ENCODE data around the gene OR6C4. TPM values are rescaled to one million over a fixed set of nuclear protein-coding genes. Genes with fewer than 3 reads are reported as not detected.
"Not testable (repeated sequence)": the region's sequence is repeated elsewhere in the genome, so short reads cannot be mapped to it uniquely, and the experiment has no call there.

Gene OR6C4
- not detected in 2 replicates for total RNA-seq

- DNase-seq (ENCODE audit: low read depth in 2 of 2) = no peak
Observed at GRCh38 chr12:55549302-55549701, at the start of gene OR6C4. TSS of gene OR6C4 (plus strand) at chr12:55549602. CDS start at chr12:55551227, 1,625 bp downstream.

- no peak for DNase-seq (ENCODE audit: low read depth in 2 of 2)
Observed at GRCh38 chr12:55499810-55500252, 49.6 kb upstream of the OR6C4 start.

GRCh38 chr12:55501601-55502000 is 47.8 kb upstream of the OR6C4 start:
- no peak for DNase-seq (ENCODE audit: low read depth in 2 of 2)

- no peak for DNase-seq (ENCODE audit: low read depth in 2 of 2)
Observed at GRCh38 chr12:55515696-55516095, 33.7 kb upstream of the OR6C4 start.

DNA sequence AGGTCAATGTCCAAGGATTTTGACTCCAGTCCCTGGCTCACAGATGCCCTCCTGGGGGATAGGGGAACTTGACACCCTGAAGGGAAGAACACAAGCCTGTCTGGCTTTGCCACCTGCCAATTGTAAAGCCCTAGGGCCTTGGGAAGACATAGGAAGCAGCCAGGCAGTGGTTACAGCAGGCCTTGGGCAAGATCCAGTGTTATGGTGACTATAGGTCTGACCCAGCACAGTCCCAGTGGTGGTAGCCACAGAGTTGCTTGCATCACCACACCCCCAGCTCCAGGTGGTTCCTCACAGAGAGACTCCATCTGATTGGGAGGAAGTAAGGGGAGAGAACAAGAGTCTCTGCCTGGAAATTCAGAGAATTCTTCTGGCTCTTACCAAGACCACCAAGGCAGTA is 33.0 kb upstream of the OR6C4 start:
- no peak for DNase-seq (ENCODE audit: low read depth in 2 of 2)

GRCh38 chr12:55548235-55548634 is 1.2 kb upstream of the OR6C4 start:
- not testable (repeated sequence) for DNase-seq (ENCODE audit: low read depth in 2 of 2)

- no peak for DNase-seq (ENCODE audit: low read depth in 2 of 2)
Observed at GRCh38 chr12:55548756-55549155, 646 bp upstream of the OR6C4 start.

GRCh38 chr12:55554296-55554695 is 4.9 kb downstream of the OR6C4 start:
- DNase-seq (ENCODE audit: low read depth in 2 of 2) = no peak

GRCh38 chr12:55570060-55570459 is 20.7 kb downstream of the OR6C4 start:
- DNase-seq (ENCODE audit: low read depth in 2 of 2) = not testable (repeated sequence)

DNA sequence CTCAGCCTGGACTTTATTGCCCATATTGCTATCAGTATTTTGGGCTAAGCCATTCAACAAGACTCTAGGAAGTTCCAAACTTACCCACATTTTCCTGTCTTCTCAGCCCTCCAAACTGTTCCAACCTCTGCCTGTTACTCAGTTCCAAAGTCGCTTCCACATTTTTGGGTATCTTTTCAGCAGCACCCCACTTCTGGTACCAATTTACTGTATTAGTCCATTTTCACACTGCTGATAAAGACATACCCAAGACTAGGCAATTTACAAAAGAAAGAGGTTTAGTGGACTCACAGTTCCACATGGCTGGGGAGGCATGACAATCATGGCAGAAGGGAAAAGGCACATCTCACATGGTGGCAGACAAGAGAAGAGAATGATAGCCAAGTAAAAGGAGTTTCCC is 21.3 kb downstream of the OR6C4 start:
- DNase-seq (ENCODE audit: low read depth in 2 of 2) = not testable (repeated sequence)

DNA sequence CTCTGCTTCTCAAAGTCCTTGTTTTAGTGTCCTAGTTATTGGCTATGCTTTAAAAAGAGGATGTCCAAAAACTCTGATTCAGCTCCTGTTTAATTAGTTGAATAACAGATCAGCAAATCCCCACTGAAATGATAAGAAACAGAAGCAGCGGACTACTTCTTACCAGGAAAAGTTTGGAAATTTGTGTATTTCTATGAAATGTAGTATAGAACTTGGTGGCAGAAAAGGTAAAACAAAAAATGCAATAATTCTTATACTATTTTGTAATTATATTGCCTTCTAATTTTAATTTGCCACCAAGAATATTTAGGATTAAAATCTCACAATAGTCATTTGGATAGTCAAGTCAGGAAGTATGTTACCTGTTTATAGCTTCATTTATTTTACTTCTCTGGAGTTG is 22.8 kb downstream of the OR6C4 start, which contains the start of gene OR2AP1:
OR2AP1 (plus strand) TSS at position 301 of the 400 bp plus-strand sequence. CDS start 1,947 bp downstream, outside the sequence.
- DNase-seq (ENCODE audit: low read depth in 2 of 2) = no peak

- no peak for DNase-seq (ENCODE audit: low read depth in 2 of 2)
Observed at GRCh38 chr12:55582066-55582465, 32.7 kb downstream of the OR6C4 start.

- no peak for DNase-seq (ENCODE audit: low read depth in 2 of 2)
Observed at GRCh38 chr12:55585817-55586216, 36.4 kb downstream of the OR6C4 start.

- not testable (repeated sequence) for DNase-seq (ENCODE audit: low read depth in 2 of 2)
Observed at GRCh38 chr12:55590152-55590551, 40.8 kb downstream of the OR6C4 start.

Other genes with a start within 250 kb of the OR6C4 start
- not detected in 2 replicates for gene OR6C1, start 235.3 kb upstream of the OR6C4 start, total RNA-seq
- not detected in 2 replicates for gene OR6C3, start 218.9 kb upstream of the OR6C4 start, total RNA-seq
- gene OR6C75, start 186.6 kb upstream of the OR6C4 start, total RNA-seq = not detected in 2 replicates
- gene OR6C65, start 149.1 kb upstream of the OR6C4 start, total RNA-seq = not detected in 2 replicates
- gene OR6C76, start 123.3 kb upstream of the OR6C4 start, total RNA-seq = not detected in 2 replicates
- not detected in 2 replicates for gene OR6C2, start 105.5 kb upstream of the OR6C4 start, total RNA-seq
- not detected in 2 replicates for gene OR6C70, start 79.5 kb upstream of the OR6C4 start, total RNA-seq
- not detected in 2 replicates for gene OR6C68, start 57.2 kb upstream of the OR6C4 start, total RNA-seq
- not detected in 2 replicates for gene OR2AP1, start 22.9 kb downstream of the OR6C4 start, total RNA-seq
- not detected in 2 replicates for gene OR10P1, start 87.3 kb downstream of the OR6C4 start, total RNA-seq
- 0.13 and 0.26 TPM in 2 replicates for gene ITGA7, start 158.3 kb downstream of the OR6C4 start, total RNA-seq
- gene BLOC1S1, start 166.4 kb downstream of the OR6C4 start, total RNA-seq = 56.2 and 59.9 TPM in 2 replicates
- gene RDH5, start 170.8 kb downstream of the OR6C4 start, total RNA-seq = 0.13 and 0.63 TPM in 2 replicates
- 1,084 and 1,362 TPM in 2 replicates for gene CD63, start 179.4 kb downstream of the OR6C4 start, total RNA-seq
- gene GDF11, start 193.5 kb downstream of the OR6C4 start, total RNA-seq = 1.3 TPM in 2 replicates

Measured in dermis microvascular lymphatic vessel endothelial cell (primary cell).